Ovary (tissue), 9 donors: Measurements from ENCODE around the gene AFF3. TPM values are rescaled to one million over a fixed set of nuclear protein-coding genes. Genes with fewer than 3 reads are reported as not detected.

ENCODE experiments used
- DNase-seq, 5 donors: peaks; one replicate each; pipeline ENCODE4 v3.0.0-alpha.2; 2019 to 2020
- H3K27ac ChIP-seq, 2 donors: fragments of 200-600 bp; one replicate each; pipeline versions ENCODE4 v1.5.1 to v1.8.0; 2019 to 2022
- H3K27me3 ChIP-seq: fragments of 200-600 bp; one replicate; pipeline ENCODE4 v1.8.0; 2022
- H3K36me3 ChIP-seq: fragments of 200-600 bp; sonication (generic); one replicate; pipeline ENCODE4 v1.5.1; 2019
- H3K4me1 ChIP-seq: one replicate; pipeline ENCODE4 v1.8.1; 2013; ENCODE audit warnings: mild to moderate bottlenecking, moderate library complexity; ENCODE audit not compliant: insufficient read depth
- H3K4me3 ChIP-seq: fragments of 200-600 bp; sonication (generic); one replicate; pipeline ENCODE4 v1.5.1; 2017
- H3K9me3 ChIP-seq, 2 donors: fragments of 200-600 bp in 1 of 2; sonication (generic) in 1 of 2; one replicate each; pipeline versions ENCODE4 v1.5.1 to v1.8.1; 2013 to 2019; ENCODE audit warnings: mild to moderate bottlenecking in 1 of 2, moderate library complexity in 1 of 2
- EP300 ChIP-seq: sonication (generic); formaldehyde crosslinking; IDR thresholded peaks from one replicate; pipeline ENCODE4 v1.6.1; 2017; ENCODE audit warnings: antibody characterized with exemption
- POLR2A ChIP-seq: fragments of 450-650 bp; IDR thresholded peaks from one replicate; pipeline ENCODE4 v1.6.1; 2017; ENCODE audit warnings: antibody characterized with exemption, mild to moderate bottlenecking, moderate library complexity
- WGBS, 3 donors: extraction: QIAGEN DNeasy Blood & Tissue Kit in 1 of 3; methylation state at CpG; one replicate each; pipeline versions ENCODE4 v1.1.5 to v1.1.7; 2013 to 2017; 5-methylcytosine and 5-hydroxymethylcytosine counted together
- intact Hi-C, 4 donors: fragments of 100-400 bp; cut with DNase I; formaldehyde crosslinking; loops; one replicate each; pipeline versions ENCODE4 v1.11.0 to v1.15.1; 2022 to 2023
- polyA plus RNA-seq, 2 donors: library from polyadenylated mRNA; stranded (reverse); fragments of 200-250 nt in 1 of 2; fragments of 350-450 nt in 1 of 2; fragmentation: Illumina TruSeq in 1 of 2; extraction: RNeasy Lipid Tissue Mini Kit (QIAGEN cat#74804) in 1 of 2; gene quantifications; one replicate each; pipeline ENCODE4 v1.2.3, GENCODE V29; 2013 to 2014
- total RNA-seq, 7 donors: library from RNA; depleted of rRNA in 2 of 7; stranded (reverse); fragments of >200 nt in 2 of 7; fragmentation: NEBNext Ultra II Directional in 3 of 7; extraction: Animal tissue kit (Norgen Biotek cat#: 25700) in 3 of 7; gene quantifications; one replicate each; pipeline versions ENCODE4 v1.1.0 to v1.2.4, GENCODE V29; 2016 to 2023
- TF ChIP-seq, protein P1 (sequence below), 3 donors: fragments of 450-650 bp in 2 of 3; fragments of 200-600 bp in 1 of 3; IDR thresholded peaks; one replicate each; pipeline versions ENCODE4 v1.5.1 to v1.8.0; 2016 to 2022; ENCODE audit warnings: antibody characterized with exemption in 3 of 3, mild to moderate bottlenecking in 1 of 3
- donor health status: DM: no; HTN: no; CAD: no; lungs with moderate emphysema.
- donor health status: DM: no; HTN: no; CAD: no.
- donor health status: Bipolar disorder and iron deficiency.
- donor health status: DM: yes; HTN: yes; CAD: no.
- donor health status: DM: no; HTN: no; CAD: no.
- donor health status: DM: yes; HTN: yes; CAD: no.

Gene AFF3
- total and polyA plus RNA-seq, 9 donors = 5.9 to 40.8 (median 25.7) TPM

DNA sequence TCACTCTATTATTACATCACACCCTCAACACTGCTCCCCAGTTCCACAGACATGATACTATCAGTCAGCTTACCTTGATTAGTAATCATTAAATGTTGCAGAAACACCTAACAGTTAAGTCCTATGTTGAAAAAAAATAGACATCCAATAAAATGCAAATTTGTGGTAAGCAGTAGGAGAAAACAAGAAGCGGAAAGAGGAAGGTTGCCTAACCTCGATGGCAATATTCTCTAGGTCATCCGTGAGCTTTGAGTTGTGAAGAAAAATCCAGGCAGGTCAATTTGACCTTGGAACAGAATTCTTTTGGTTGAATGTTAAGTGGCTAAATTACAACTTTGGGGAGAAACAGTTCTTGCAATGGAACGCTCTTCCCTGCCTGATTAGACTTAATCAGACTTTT lies 264.4 kb downstream of the AFF3 start:
- TF ChIP-seq, protein P1, sequence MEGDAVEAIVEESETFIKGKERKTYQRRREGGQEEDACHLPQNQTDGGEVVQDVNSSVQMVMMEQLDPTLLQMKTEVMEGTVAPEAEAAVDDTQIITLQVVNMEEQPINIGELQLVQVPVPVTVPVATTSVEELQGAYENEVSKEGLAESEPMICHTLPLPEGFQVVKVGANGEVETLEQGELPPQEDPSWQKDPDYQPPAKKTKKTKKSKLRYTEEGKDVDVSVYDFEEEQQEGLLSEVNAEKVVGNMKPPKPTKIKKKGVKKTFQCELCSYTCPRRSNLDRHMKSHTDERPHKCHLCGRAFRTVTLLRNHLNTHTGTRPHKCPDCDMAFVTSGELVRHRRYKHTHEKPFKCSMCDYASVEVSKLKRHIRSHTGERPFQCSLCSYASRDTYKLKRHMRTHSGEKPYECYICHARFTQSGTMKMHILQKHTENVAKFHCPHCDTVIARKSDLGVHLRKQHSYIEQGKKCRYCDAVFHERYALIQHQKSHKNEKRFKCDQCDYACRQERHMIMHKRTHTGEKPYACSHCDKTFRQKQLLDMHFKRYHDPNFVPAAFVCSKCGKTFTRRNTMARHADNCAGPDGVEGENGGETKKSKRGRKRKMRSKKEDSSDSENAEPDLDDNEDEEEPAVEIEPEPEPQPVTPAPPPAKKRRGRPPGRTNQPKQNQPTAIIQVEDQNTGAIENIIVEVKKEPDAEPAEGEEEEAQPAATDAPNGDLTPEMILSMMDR (IDR thresholded peaks at IDR 0.05) = no peak
- no peak for TF ChIP-seq POLR2A
- TF ChIP-seq EP300 = no peak

DNA sequence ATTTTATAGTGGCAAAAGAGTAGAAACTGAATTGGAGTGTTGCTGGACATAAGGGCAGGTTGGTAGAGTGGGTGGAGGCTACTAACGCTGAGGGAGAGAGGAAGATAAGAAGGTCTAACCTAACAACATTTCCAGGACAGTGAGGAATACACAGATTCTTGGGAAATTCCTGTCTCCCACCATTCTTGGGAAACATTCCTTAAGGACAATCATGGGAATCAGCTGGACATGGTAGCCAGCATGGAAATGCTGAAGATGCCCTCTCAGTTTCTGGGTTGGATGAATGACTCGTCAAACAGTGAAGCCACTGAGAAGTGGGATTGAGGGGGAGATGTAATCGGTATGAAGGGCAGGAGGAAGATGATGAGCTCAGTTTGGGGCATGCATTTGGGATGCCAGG lies 265.4 kb downstream of the AFF3 start:
- WGBS, 3 donors = 90 to 95% (median 95%) methylated on average over 3 of the region's 3 CpGs
- H3K4me1 ChIP-seq = peaks cover 3% of the 10 kb centered on the region
- TF ChIP-seq EP300 = no peak
- TF ChIP-seq, protein P1 (IDR thresholded peaks at IDR 0.05) = no peak
- no peak for TF ChIP-seq POLR2A
- H3K27ac ChIP-seq = no peak overlapping the region
- H3K4me3 ChIP-seq = no peak overlapping the region
- DNase-seq = no peak
- intact Hi-C loops = no loop called here
- H3K36me3 ChIP-seq = no peaks in the 10 kb centered on the region
- no peaks in the 10 kb centered on the region for H3K27me3 ChIP-seq
- no peaks in the 10 kb centered on the region for H3K9me3 ChIP-seq

More for the DNA sequence above, 264.4 kb downstream of the AFF3 start:
- no peaks in the 10 kb centered on the region for H3K27me3 ChIP-seq
- H3K9me3 ChIP-seq = no peaks in the 10 kb centered on the region
- H3K4me3 ChIP-seq = no peak overlapping the region
- no peak for DNase-seq
- intact Hi-C loops = no loop called here
- peaks cover 8% of the 10 kb centered on the region for H3K4me1 ChIP-seq
- H3K27ac ChIP-seq = no peak overlapping the region
- WGBS, 3 donors = 16 to 23% (median 16%) methylated on average over 4 of the region's 4 CpGs
- H3K36me3 ChIP-seq = no peaks in the 10 kb centered on the region

DNA sequence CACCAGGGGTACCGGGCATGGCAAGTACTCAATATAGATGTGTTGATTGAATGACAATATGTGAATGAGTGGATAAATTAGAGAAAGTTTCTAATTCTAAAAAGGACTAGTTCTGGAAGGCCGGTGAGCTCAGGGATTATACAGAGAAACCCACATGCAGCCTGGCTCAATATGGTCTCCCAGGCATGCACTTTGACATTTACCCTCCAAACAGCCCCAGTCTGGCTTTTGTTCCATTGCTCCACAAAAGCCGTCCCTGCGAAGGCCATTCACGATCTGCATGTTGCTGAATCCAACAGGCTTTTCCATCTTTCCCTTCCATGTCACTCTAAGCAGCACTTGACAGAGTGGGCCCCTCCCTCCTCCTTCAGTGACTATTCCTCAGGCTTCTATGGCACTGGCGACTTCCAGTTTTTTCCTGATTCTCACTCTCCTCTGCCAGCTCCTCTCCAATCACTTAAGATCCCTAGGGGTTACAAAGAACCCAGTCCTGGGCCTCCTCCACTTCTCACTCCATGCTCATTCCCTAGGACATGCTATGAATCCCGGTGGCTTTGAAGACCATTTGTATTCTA lies 266.7 kb downstream of the AFF3 start:
- H3K4me1 ChIP-seq = no peaks in the 10 kb centered on the region
- no peak overlapping the region for H3K4me3 ChIP-seq
- TF ChIP-seq EP300 (no peak), POLR2A (no peak)
- TF ChIP-seq, protein P1 (IDR thresholded peaks at IDR 0.05) = no peak
- H3K9me3 ChIP-seq = no peaks in the 10 kb centered on the region
- WGBS, 3 donors = 94 to 98% (median 97%) methylated on average over 7 of the region's 7 CpGs
- no peak for DNase-seq
- intact Hi-C loops = no loop called here
- H3K27ac ChIP-seq = no peak overlapping the region
- no peaks in the 10 kb centered on the region for H3K27me3 ChIP-seq
- no peaks in the 10 kb centered on the region for H3K36me3 ChIP-seq

DNA sequence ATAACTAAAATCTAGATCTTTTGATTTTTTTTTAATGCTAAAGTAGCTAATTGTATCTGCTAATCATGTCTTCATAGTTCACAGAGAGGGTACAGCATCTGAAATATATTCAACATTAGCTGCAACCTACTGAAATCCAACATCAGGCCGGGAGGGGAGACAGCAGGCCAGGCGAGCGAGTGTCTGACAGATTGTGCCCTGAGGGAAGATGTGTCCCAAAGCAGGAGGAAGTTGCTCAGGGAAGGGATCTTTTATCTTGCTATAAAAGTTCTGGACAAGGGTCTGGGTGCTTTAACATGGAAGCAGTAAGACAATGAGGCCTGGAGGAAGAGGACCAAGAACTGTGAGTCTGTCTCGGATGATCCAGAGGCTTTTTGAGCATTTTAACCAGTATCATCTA lies 274.1 kb downstream of the AFF3 start:
- Histone ChIP-seq H3K27me3 (no peaks in the 10 kb centered on the region), H3K36me3 (no peaks in the 10 kb centered on the region), H3K4me1 (no peaks in the 10 kb centered on the region), H3K9me3 (no peaks in the 10 kb centered on the region), H3K4me3 (no peak overlapping the region), H3K27ac (no peak overlapping the region)
- intact Hi-C loops = no loop called here
- TF ChIP-seq POLR2A = no peak
- TF ChIP-seq, protein P1 (IDR thresholded peaks at IDR 0.05) = no peak
- TF ChIP-seq EP300 = no peak
- WGBS, 3 donors = 91 to 95% (median 94%) methylated on average over 4 of the region's 4 CpGs
- no peak for DNase-seq
